HEK293 (cell line): ENCODE data around the gene SLAMF7.

Experiments used
- CTCF ChIP-seq: fragments of 450-650 bp; formaldehyde crosslinking; IDR thresholded peaks from 2 replicates; pipeline ENCODE4 v1.5.1; 2016; ENCODE audit warnings: missing biosample characterization, missing genetic modification characterization
- ZNF184 ChIP-seq: fragments of 450-650 bp; IDR thresholded peaks from 2 replicates; pipeline ENCODE4 v1.5.1; 2018; ENCODE audit warnings: missing biosample characterization, mild to moderate bottlenecking, missing genetic modification characterization
- ZNF223 ChIP-seq: fragments of 450-650 bp; formaldehyde crosslinking; IDR thresholded peaks from 2 replicates; pipeline ENCODE4 v1.5.1; 2016; ENCODE audit warnings: missing biosample characterization, missing genetic modification characterization
- ZNF239 ChIP-seq: fragments of 450-650 bp; formaldehyde crosslinking; IDR thresholded peaks from 2 replicates; pipeline ENCODE4 v1.5.1; 2016; ENCODE audit warnings: missing biosample characterization, missing genetic modification characterization
- ZNF350 ChIP-seq: fragments of 450-650 bp; formaldehyde crosslinking; IDR thresholded peaks from 2 replicates; pipeline ENCODE4 v1.5.0; 2017; ENCODE audit warnings: missing biosample characterization, mild to moderate bottlenecking, missing genetic modification characterization
- ZNF501 ChIP-seq: fragments of 450-650 bp; formaldehyde crosslinking; IDR thresholded peaks from 2 replicates; pipeline ENCODE4 v1.5.1; 2016; ENCODE audit warnings: missing biosample characterization, missing genetic modification characterization
- ZNF624 ChIP-seq: fragments of 450-650 bp; formaldehyde crosslinking; IDR thresholded peaks from 2 replicates; pipeline ENCODE4 v1.5.1; 2017; ENCODE audit warnings: missing biosample characterization, missing genetic modification characterization
- ZNF664 ChIP-seq: fragments of 450-650 bp; formaldehyde crosslinking; IDR thresholded peaks from 2 replicates; pipeline ENCODE4 v1.5.1; 2016; ENCODE audit warnings: missing biosample characterization, missing genetic modification characterization
- TF ChIP-seq, protein P1 (sequence below): fragments of 450-650 bp; formaldehyde crosslinking; IDR thresholded peaks from 2 replicates; pipeline ENCODE4 v1.5.1; 2016; ENCODE audit warnings: missing biosample characterization, missing genetic modification characterization

GRCh38 chr1:160776178-160776577 lies 37.1 kb downstream of the SLAMF7 start:
- no peak for TF ChIP-seq ZNF664 (tag by site-specific recombination)
- no peak for TF ChIP-seq ZNF184
- no peak for TF ChIP-seq ZNF239 (tag by site-specific recombination)
- TF ChIP-seq CTCF (tag by site-specific recombination): no peak
- TF ChIP-seq, protein P1, sequence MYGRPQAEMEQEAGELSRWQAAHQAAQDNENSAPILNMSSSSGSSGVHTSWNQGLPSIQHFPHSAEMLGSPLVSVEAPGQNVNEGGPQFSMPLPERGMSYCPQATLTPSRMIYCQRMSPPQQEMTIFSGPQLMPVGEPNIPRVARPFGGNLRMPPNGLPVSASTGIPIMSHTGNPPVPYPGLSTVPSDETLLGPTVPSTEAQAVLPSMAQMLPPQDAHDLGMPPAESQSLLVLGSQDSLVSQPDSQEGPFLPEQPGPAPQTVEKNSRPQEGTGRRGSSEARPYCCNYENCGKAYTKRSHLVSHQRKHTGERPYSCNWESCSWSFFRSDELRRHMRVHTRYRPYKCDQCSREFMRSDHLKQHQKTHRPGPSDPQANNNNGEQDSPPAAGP: no peak
- no peak for TF ChIP-seq ZNF501 (tag by site-specific recombination)
- TF ChIP-seq ZNF624 (tag by site-specific recombination): no peak
- TF ChIP-seq ZNF223 (tag by site-specific recombination): no peak
- no peak for TF ChIP-seq ZNF350
